ENCODE results near the gene CYP2W1.
"Not testable (repeated sequence)": the region's sequence is repeated elsewhere in the genome, so short reads cannot be mapped to it uniquely, and the experiment has no call there.

The CYP2W1 gene

GRCh38 chr7:997404-998395, 14.7 kb downstream of the CYP2W1 start:
- DNase-seq = no peak

- no peak for DNase-seq
These were observed 16.3 kb downstream of the CYP2W1 start for GRCh38 chr7:999149-999879.

- no peak for DNase-seq
These were observed 17.3 kb downstream of the CYP2W1 start for GRCh38 chr7:999941-1000935.

- DNase-seq = not testable (repeated sequence)
These were observed 18.2 kb downstream of the CYP2W1 start for GRCh38 chr7:1001069-1001770.

- not testable (repeated sequence) for DNase-seq
These were observed 19.0 kb downstream of the CYP2W1 start for GRCh38 chr7:1002026-1002425.

GRCh38 chr7:1002445-1002844, 19.5 kb downstream of the CYP2W1 start:
- not testable (repeated sequence) for DNase-seq

- no peak for DNase-seq
These were observed 21.3 kb downstream of the CYP2W1 start for GRCh38 chr7:1004018-1004852.

- DNase-seq = no peak
These were observed 22.3 kb downstream of the CYP2W1 start for GRCh38 chr7:1005303-1005702.

- no peak for DNase-seq
These were observed 24.9 kb downstream of the CYP2W1 start for GRCh38 chr7:1007901-1008300.

- no peak for DNase-seq
These were observed 25.9 kb downstream of the CYP2W1 start for GRCh38 chr7:1008733-1009363.

- no peak for DNase-seq
These were observed 26.8 kb downstream of the CYP2W1 start for GRCh38 chr7:1009747-1010146.

- DNase-seq = no peak
These were observed 27.2 kb downstream of the CYP2W1 start for GRCh38 chr7:1010226-1010625.

GRCh38 chr7:1011297-1012003, 28.5 kb downstream of the CYP2W1 start:
- DNase-seq = no peak

- no peak for DNase-seq
These were observed 29.2 kb downstream of the CYP2W1 start for GRCh38 chr7:1012004-1012715.

- DNase-seq = no peak
These were observed 29.7 kb downstream of the CYP2W1 start for GRCh38 chr7:1012716-1013095.

GRCh38 chr7:1013581-1013980, 30.6 kb downstream of the CYP2W1 start:
- DNase-seq = no peak

- no peak for DNase-seq
These were observed 31.7 kb downstream of the CYP2W1 start for GRCh38 chr7:1014681-1015080.

GRCh38 chr7:1015196-1016121, 32.5 kb downstream of the CYP2W1 start:
- DNase-seq = no peak

Data from T1000 (cell line).